B cell (primary cell): ENCODE data around the gene NFASC.

Source experiments
- CTCF ChIP-seq: fragments of 200-600 bp; IDR thresholded peaks from one replicate; pipeline ENCODE4 v1.8.0; 2022; ENCODE audit warnings: antibody characterized with exemption, mild to moderate bottlenecking
- EZH2 ChIP-seq: IDR thresholded peaks from 2 replicates; pipeline ENCODE4 v1.6.1; 2012; ENCODE audit warnings: borderline replicate concordance, low read depth, mild to moderate bottlenecking, moderate library complexity, low read length; ENCODE audit not compliant: insufficient read depth, poor library complexity, severe bottlenecking

DNA sequence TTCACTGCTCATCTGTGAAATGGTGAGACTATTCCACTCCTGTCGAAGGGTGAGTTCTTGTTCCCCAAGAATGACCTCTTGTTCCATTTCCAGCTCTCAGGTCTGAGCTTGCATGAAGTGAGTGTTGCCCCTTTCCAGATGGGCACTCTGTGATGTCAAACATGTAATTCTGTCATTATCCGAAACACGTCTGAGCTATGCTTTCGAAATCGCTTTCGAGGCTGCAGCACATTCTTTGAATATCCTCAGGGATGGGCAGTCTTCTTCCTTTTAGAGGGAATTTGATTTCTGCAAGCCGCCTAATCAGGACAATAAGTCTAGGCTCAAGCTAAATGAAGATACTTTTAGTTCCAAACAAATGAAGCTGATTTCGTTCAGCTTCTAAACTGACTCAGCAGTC is 15.1 kb downstream of the NFASC start:
- TF ChIP-seq CTCF: no peak
- TF ChIP-seq EZH2: no peak
